Measurements from ENCODE around the gene HBE1.

GRCh38 chr11:5232176-5232575, 37.6 kb downstream of the HBE1 start:
- TF ChIP-seq CTCF (IDR thresholded peaks at IDR 0.05), result no peak
- TF ChIP-seq POLR2A (IDR thresholded peaks at IDR 0.05), result no peak

All from body of pancreas (tissue), 4 donors.